Ishikawa (cell line): Measurements from ENCODE around the gene TRPC5OS.

Experiments
- CEBPB ChIP-seq: IDR thresholded peaks from 2 replicates; pipeline ENCODE4 v1.6.1; 2012
- CREB1 ChIP-seq: IDR thresholded peaks from 2 replicates; pipeline ENCODE4 v1.6.1; 2012; ENCODE audit warnings: low read depth
- EGR1 ChIP-seq: IDR thresholded peaks from 2 replicates; pipeline ENCODE4 v1.6.1; 2012
- EP300 ChIP-seq: IDR thresholded peaks from 2 replicates; pipeline ENCODE4 v1.6.1; 2012; ENCODE audit warnings: borderline replicate concordance
- FOXM1 ChIP-seq: IDR thresholded peaks from 2 replicates; pipeline ENCODE4 v1.6.1; 2012; ENCODE audit warnings: low read depth, borderline replicate concordance
- NFIC ChIP-seq: IDR thresholded peaks from 2 replicates; pipeline ENCODE4 v1.6.1; 2012
- RAD21 ChIP-seq: IDR thresholded peaks from 2 replicates; pipeline ENCODE4 v1.6.1; 2012; ENCODE audit warnings: low read depth
- REST ChIP-seq: IDR thresholded peaks from 2 replicates; pipeline ENCODE4 v1.6.1; 2012; ENCODE audit warnings: low read depth, mild to moderate bottlenecking
- TAF1 ChIP-seq: IDR thresholded peaks from 2 replicates; pipeline ENCODE4 v1.6.1; 2012; ENCODE audit warnings: low read depth, mild to moderate bottlenecking
- TCF12 ChIP-seq: IDR thresholded peaks from 2 replicates; pipeline ENCODE4 v1.6.1; 2012; ENCODE audit warnings: low read depth
- TEAD4 ChIP-seq: IDR thresholded peaks from 2 replicates; pipeline ENCODE4 v1.6.1; 2012
- YY1 ChIP-seq: IDR thresholded peaks from 2 replicates; pipeline ENCODE4 v1.6.1; 2012; ENCODE audit warnings: low read depth
- ZBTB7A ChIP-seq: IDR thresholded peaks from 2 replicates; pipeline ENCODE4 v1.6.1; 2012; ENCODE audit warnings: low read depth
- TF ChIP-seq, protein P1 (sequence below): IDR thresholded peaks from 2 replicates; pipeline ENCODE4 v1.6.1; 2012
- TF ChIP-seq, protein P2 (sequence below): IDR thresholded peaks from 2 replicates; pipeline ENCODE4 v1.6.1; 2012

TRPC5OS gene

DNA sequence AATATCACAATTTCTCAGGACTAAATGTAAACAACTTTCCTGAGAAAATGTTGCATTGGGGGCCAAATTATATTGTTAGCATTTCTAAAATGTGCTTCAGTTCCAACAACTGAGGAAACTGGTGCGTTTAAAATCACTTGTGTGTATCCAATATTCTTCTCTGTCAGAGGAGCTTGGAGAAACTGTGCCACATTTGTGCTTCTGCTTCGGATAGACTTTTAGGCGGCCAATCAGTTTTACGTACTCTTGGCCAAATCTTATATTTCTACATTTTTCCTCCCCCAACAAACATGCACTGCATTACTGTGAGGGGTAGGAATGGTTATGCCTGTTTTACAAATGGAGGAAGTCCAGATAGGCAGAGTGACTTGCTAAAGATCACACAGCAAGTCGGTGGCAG, 27.4 kb upstream of the TRPC5OS start:
- TF ChIP-seq EGR1 (no peak), YY1 (no peak)

GRCh38 chrX:111850975-111851374, 25.0 kb upstream of the TRPC5OS start:
- TF ChIP-seq EP300: no peak
- TF ChIP-seq YY1: no peak
- TF ChIP-seq TAF1: no peak
- TF ChIP-seq NFIC: no peak
- TF ChIP-seq CEBPB: no peak
- TF ChIP-seq, protein P1, sequence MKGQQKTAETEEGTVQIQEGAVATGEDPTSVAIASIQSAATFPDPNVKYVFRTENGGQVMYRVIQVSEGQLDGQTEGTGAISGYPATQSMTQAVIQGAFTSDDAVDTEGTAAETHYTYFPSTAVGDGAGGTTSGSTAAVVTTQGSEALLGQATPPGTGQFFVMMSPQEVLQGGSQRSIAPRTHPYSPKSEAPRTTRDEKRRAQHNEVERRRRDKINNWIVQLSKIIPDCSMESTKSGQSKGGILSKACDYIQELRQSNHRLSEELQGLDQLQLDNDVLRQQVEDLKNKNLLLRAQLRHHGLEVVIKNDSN: no peak
- TF ChIP-seq TCF12: no peak
- TF ChIP-seq REST: no peak
- TF ChIP-seq TEAD4: no peak
- TF ChIP-seq FOXM1: no peak
- no peak for TF ChIP-seq RAD21
- TF ChIP-seq, protein P2, sequence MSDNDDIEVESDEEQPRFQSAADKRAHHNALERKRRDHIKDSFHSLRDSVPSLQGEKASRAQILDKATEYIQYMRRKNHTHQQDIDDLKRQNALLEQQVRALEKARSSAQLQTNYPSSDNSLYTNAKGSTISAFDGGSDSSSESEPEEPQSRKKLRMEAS: no peak
- TF ChIP-seq CREB1: no peak
- no peak for TF ChIP-seq ZBTB7A
- no peak for TF ChIP-seq EGR1

- TF ChIP-seq, protein P1: peak; percentile 85
- TF ChIP-seq EP300: no peak
These were observed 21.2 kb upstream of the TRPC5OS start for GRCh38 chrX:111854556-111855490.

- TF ChIP-seq ZBTB7A: no peak
- no peak for TF ChIP-seq EGR1
These were observed 18.4 kb upstream of the TRPC5OS start for GRCh38 chrX:111857534-111858060.

DNA sequence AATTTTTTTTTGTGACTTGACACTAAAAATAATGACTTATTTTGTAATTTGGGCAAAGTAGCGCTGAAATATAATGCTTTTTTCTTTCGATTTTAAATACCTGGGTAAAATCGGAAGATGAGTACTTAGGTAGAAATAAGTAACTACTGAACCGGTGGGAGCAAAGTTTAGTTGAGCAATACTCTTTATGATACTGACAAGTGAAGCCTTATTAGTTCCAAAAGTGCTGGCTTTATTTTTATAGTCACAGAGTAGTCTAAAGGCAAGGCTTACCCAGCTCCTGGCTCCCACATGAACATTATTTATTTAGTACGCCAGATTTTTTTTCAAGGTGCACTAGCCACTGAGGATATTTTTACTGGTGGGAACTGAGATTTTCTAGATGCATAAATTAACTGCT, 14.4 kb upstream of the TRPC5OS start:
- TF ChIP-seq TCF12 (no peak), EP300 (no peak), NFIC (no peak), FOXM1 (no peak), RAD21 (no peak), TAF1 (no peak), CEBPB (no peak), REST (no peak), EGR1 (no peak), TEAD4 (no peak), ZBTB7A (no peak), CREB1 (no peak), YY1 (no peak)
- TF ChIP-seq, protein P1: no peak
- TF ChIP-seq, protein P2: no peak

DNA sequence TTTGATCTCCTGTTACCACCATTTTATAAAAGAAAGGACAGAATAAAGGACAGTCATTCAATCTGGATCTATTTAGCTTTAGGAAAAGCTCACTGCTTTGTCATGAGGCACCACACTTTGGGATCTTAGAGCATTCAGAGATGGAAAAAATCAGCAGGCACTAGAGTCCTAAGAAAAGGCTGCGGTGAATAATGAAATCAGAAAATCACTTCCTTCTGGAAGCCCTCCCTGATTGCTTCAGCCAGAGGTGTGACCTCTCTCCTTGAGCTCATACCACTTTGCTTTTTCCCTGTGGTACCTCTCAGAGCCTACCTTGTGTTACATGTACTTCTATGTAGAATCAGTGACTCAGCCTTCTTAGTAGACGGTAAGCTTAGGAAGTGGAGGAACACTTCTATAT, 8.7 kb upstream of the TRPC5OS start:
- TF ChIP-seq, protein P2: no peak
- no peak for TF ChIP-seq TEAD4
- no peak for TF ChIP-seq RAD21
- no peak for TF ChIP-seq TAF1
- no peak for TF ChIP-seq FOXM1
- no peak for TF ChIP-seq ZBTB7A
- no peak for TF ChIP-seq TCF12
- no peak for TF ChIP-seq REST
- TF ChIP-seq CEBPB: no peak
- TF ChIP-seq CREB1: no peak
- TF ChIP-seq NFIC: no peak
- no peak for TF ChIP-seq YY1
- no peak for TF ChIP-seq EGR1
- TF ChIP-seq, protein P1: no peak
- TF ChIP-seq EP300: no peak
